Measurements from ENCODE around the gene SDHC.

SDHC gene

GRCh38 chr1:161307892-161308638 is 6.1 kb upstream of the SDHC start:
- WGBS = 83% methylated on average over 1 of the region's 2 CpGs
- no peak overlapping the region for H3K4ac ChIP-seq (ENCODE audit: low read depth in 1 of 2, low read length in 2 of 2)
- H3K27ac ChIP-seq (ENCODE audit: low read length, poor library complexity, severe bottlenecking) = no peak overlapping the region

GRCh38 chr1:161309868-161310267 is 4.3 kb upstream of the SDHC start, which contains the start of gene MPZ:
Gene MPZ, minus strand, starts transcription at chr1:161309968. Its CDS starts 63 bp downstream, at chr1:161309905.
- Histone ChIP-seq H2BK5ac (ENCODE audit: low read depth, low read length, poor library complexity, severe bottlenecking) (no peak within 1 kb of the TSS), H4K8ac (ENCODE audit: low read length) (no peak within 1 kb of the TSS), H3K4ac (ENCODE audit: low read depth in 1 of 2, low read length in 2 of 2) (no peak within 1 kb of the TSS), H3K18ac (ENCODE audit: low read depth in 1 of 2, low read length in 2 of 2) (no peak within 1 kb of the TSS), H3K9me3 (ENCODE audit: control insufficient read depth, low read length) (no peaks in the 10 kb centered on the region), H3K4me3 (ENCODE audit: insufficient read depth in 1 of 2, low read depth in 1 of 2, low read length in 2 of 2) (no peak within 1 kb of the TSS), H2AFZ (ENCODE audit: low read depth, low read length) (no peak within 1 kb of the TSS), H3K14ac (ENCODE audit: low read length in 2 of 2) (no peak within 1 kb of the TSS), H3K9ac (ENCODE audit: low read length) (no peak within 1 kb of the TSS), H3K23ac (ENCODE audit: low read length in 2 of 2) (no peak within 1 kb of the TSS), H3K36me3 (ENCODE audit: control insufficient read depth in 1 of 2, insufficient read depth in 2 of 2, low read depth in 1 of 2, low read length in 2 of 2) (no peaks in the 10 kb centered on the region), H2AK5ac (ENCODE audit: low read length, severe bottlenecking) (no peak within 1 kb of the TSS), H2BK120ac (ENCODE audit: low read depth, low read length) (no peak within 1 kb of the TSS), H3K27ac (ENCODE audit: low read length, poor library complexity, severe bottlenecking) (no peak within 1 kb of the TSS), H3K4me2 (ENCODE audit: low read length, poor library complexity, severe bottlenecking) (no peak within 1 kb of the TSS), H3K4me1 (ENCODE audit: control insufficient read depth, insufficient read depth, low read depth, low read length) (peaks cover 21% of the 10 kb centered on the region), H4K91ac (ENCODE audit: low read length) (no peak within 1 kb of the TSS), H3K27me3 (ENCODE audit: control insufficient read depth in 1 of 2, insufficient read depth in 1 of 2, low read length in 2 of 2) (no peaks in the 10 kb centered on the region), H2BK12ac (ENCODE audit: low read length in 2 of 2) (peak within 1 kb of the TSS in 1 of 2 experiments; percentile 31), H3K79me1 (replicated peaks; ENCODE audit: low read length, poor library complexity, severe bottlenecking) (peaks cover 8% of the 10 kb centered on the region), H2BK15ac (ENCODE audit: low read depth, poor library complexity, severe bottlenecking) (no peak within 1 kb of the TSS)
- 84% methylated on average over 2 of the region's 2 CpGs for WGBS
- DNase-seq = no peak

More at GRCh38 chr1:161307892-161308638, 6.1 kb upstream of the SDHC start:
- Histone ChIP-seq H3K23ac (ENCODE audit: low read length in 2 of 2) (no peak overlapping the region), H3K4me3 (ENCODE audit: insufficient read depth in 1 of 2, low read depth in 1 of 2, low read length in 2 of 2) (no peak overlapping the region), H2AK5ac (ENCODE audit: low read length, severe bottlenecking) (no peak overlapping the region), H2BK120ac (ENCODE audit: low read depth, low read length) (no peak overlapping the region), H3K27me3 (ENCODE audit: control insufficient read depth in 1 of 2, insufficient read depth in 1 of 2, low read length in 2 of 2) (no peaks in the 10 kb centered on the region), H3K9ac (ENCODE audit: low read length) (no peak overlapping the region), H4K8ac (ENCODE audit: low read length) (peak overlapping the region; percentile 52), H3K9me3 (ENCODE audit: control insufficient read depth, low read length) (no peaks in the 10 kb centered on the region), H3K36me3 (ENCODE audit: control insufficient read depth in 1 of 2, insufficient read depth in 2 of 2, low read depth in 1 of 2, low read length in 2 of 2) (no peaks in the 10 kb centered on the region), H2BK15ac (ENCODE audit: low read depth, poor library complexity, severe bottlenecking) (no peak overlapping the region), H2AFZ (ENCODE audit: low read depth, low read length) (no peak overlapping the region), H3K79me1 (replicated peaks; ENCODE audit: low read length, poor library complexity, severe bottlenecking) (peaks cover 5% of the 10 kb centered on the region), H3K4me1 (ENCODE audit: control insufficient read depth, insufficient read depth, low read depth, low read length) (peaks cover 17% of the 10 kb centered on the region), H2BK12ac (ENCODE audit: low read length in 2 of 2) (peak overlapping the region; percentile 37 to 51), H2BK5ac (ENCODE audit: low read depth, low read length, poor library complexity, severe bottlenecking) (no peak overlapping the region), H4K91ac (ENCODE audit: low read length) (no peak overlapping the region), H3K14ac (ENCODE audit: low read length in 2 of 2) (no peak overlapping the region), H3K18ac (ENCODE audit: low read depth in 1 of 2, low read length in 2 of 2) (peak overlapping the region; percentile 7 to 61), H3K4me2 (ENCODE audit: low read length, poor library complexity, severe bottlenecking) (no peak overlapping the region)
- DNase-seq = no peak

GRCh38 chr1:161311595-161312181 is 2.5 kb upstream of the SDHC start:
- Histone ChIP-seq H3K18ac (ENCODE audit: low read depth in 1 of 2, low read length in 2 of 2) (no peak overlapping the region), H3K79me1 (replicated peaks; ENCODE audit: low read length, poor library complexity, severe bottlenecking) (peaks cover 5% of the 10 kb centered on the region), H3K27me3 (ENCODE audit: control insufficient read depth in 1 of 2, insufficient read depth in 1 of 2, low read length in 2 of 2) (no peaks in the 10 kb centered on the region), H3K4me3 (ENCODE audit: insufficient read depth in 1 of 2, low read depth in 1 of 2, low read length in 2 of 2) (no peak overlapping the region), H4K91ac (ENCODE audit: low read length) (no peak overlapping the region), H3K36me3 (ENCODE audit: control insufficient read depth in 1 of 2, insufficient read depth in 2 of 2, low read depth in 1 of 2, low read length in 2 of 2) (no peaks in the 10 kb centered on the region), H3K4me2 (ENCODE audit: low read length, poor library complexity, severe bottlenecking) (no peak overlapping the region), H3K9ac (ENCODE audit: low read length) (no peak overlapping the region), H2BK15ac (ENCODE audit: low read depth, poor library complexity, severe bottlenecking) (no peak overlapping the region), H2BK12ac (ENCODE audit: low read length in 2 of 2) (no peak overlapping the region), H3K14ac (ENCODE audit: low read length in 2 of 2) (no peak overlapping the region), H3K27ac (ENCODE audit: low read length, poor library complexity, severe bottlenecking) (no peak overlapping the region), H3K23ac (ENCODE audit: low read length in 2 of 2) (no peak overlapping the region), H3K4me1 (ENCODE audit: control insufficient read depth, insufficient read depth, low read depth, low read length) (peaks cover 11% of the 10 kb centered on the region), H4K8ac (ENCODE audit: low read length) (no peak overlapping the region), H2BK120ac (ENCODE audit: low read depth, low read length) (no peak overlapping the region), H2BK5ac (ENCODE audit: low read depth, low read length, poor library complexity, severe bottlenecking) (no peak overlapping the region), H3K4ac (ENCODE audit: low read depth in 1 of 2, low read length in 2 of 2) (no peak overlapping the region), H3K9me3 (ENCODE audit: control insufficient read depth, low read length) (no peaks in the 10 kb centered on the region), H2AK5ac (ENCODE audit: low read length, severe bottlenecking) (no peak overlapping the region), H2AFZ (ENCODE audit: low read depth, low read length) (no peak overlapping the region)
- WGBS = 85% methylated on average over 3 of the region's 4 CpGs
- no peak for DNase-seq

- Histone ChIP-seq H3K4me3 (ENCODE audit: insufficient read depth in 1 of 2, low read depth in 1 of 2, low read length in 2 of 2) (peak overlapping the region; percentile 46 to 90), H2BK12ac (ENCODE audit: low read length in 2 of 2) (peak overlapping the region in 1 of 2 experiments; percentile 63), H4K91ac (ENCODE audit: low read length) (peak overlapping the region; percentile 91), H2BK120ac (ENCODE audit: low read depth, low read length) (peak overlapping the region; percentile 81), H3K18ac (ENCODE audit: low read depth in 1 of 2, low read length in 2 of 2) (peak overlapping the region; percentile 61 to 94), H3K23ac (ENCODE audit: low read length in 2 of 2) (no peak overlapping the region), H2BK5ac (ENCODE audit: low read depth, low read length, poor library complexity, severe bottlenecking) (peak overlapping the region; percentile 24), H2BK15ac (ENCODE audit: low read depth, poor library complexity, severe bottlenecking) (peak overlapping the region; percentile 65), H4K8ac (ENCODE audit: low read length) (peak overlapping the region; percentile 98), H3K4me1 (ENCODE audit: control insufficient read depth, insufficient read depth, low read depth, low read length) (peaks cover 7% of the 10 kb centered on the region), H3K4me2 (ENCODE audit: low read length, poor library complexity, severe bottlenecking) (peak overlapping the region; percentile 77), H3K4ac (ENCODE audit: low read depth in 1 of 2, low read length in 2 of 2) (peak overlapping the region; percentile 81 to 93), H2AFZ (ENCODE audit: low read depth, low read length) (no peak overlapping the region), H3K36me3 (ENCODE audit: control insufficient read depth in 1 of 2, insufficient read depth in 2 of 2, low read depth in 1 of 2, low read length in 2 of 2) (peaks cover 0 to under 1% of the 10 kb centered on the region in 2 experiments), H3K14ac (ENCODE audit: low read length in 2 of 2) (no peak overlapping the region), H3K9ac (ENCODE audit: low read length) (peak overlapping the region; percentile 99), H3K27ac (ENCODE audit: low read length, poor library complexity, severe bottlenecking) (peak overlapping the region; percentile 87), H3K9me3 (ENCODE audit: control insufficient read depth, low read length) (no peaks in the 10 kb centered on the region), H2AK5ac (ENCODE audit: low read length, severe bottlenecking) (peak overlapping the region; percentile 90), H3K79me1 (replicated peaks; ENCODE audit: low read length, poor library complexity, severe bottlenecking) (peaks cover 8% of the 10 kb centered on the region), H3K27me3 (ENCODE audit: control insufficient read depth in 1 of 2, insufficient read depth in 1 of 2, low read length in 2 of 2) (no peaks in the 10 kb centered on the region)
- 54% methylated on average over 22 of the region's 28 CpGs for WGBS
- DNase-seq = no peak
Observed at GRCh38 chr1:161313554-161314200, 504 bp upstream of the SDHC start.

All from mesenchymal stem cell (in vitro differentiated cells and primary cell).